ENCODE results near the gene SMYD1. TPM values are rescaled to one million over a fixed set of nuclear protein-coding genes. Genes with fewer than 3 reads are reported as not detected.

The SMYD1 gene
- total and polyA plus RNA-seq, 2 donors (not counting 3 experiments of a cell fraction or from before 2014, with no cell fraction given), result not detected

GRCh38 chr2:88160517-88160916, 92.9 kb downstream of the SMYD1 start:
- dilution Hi-C loops (cut with MboI; ENCODE audit: extremely low pct_ligation_motif_present, low sequenced_read_pairs), result no loop called here
- Histone ChIP-seq H3K27ac (ENCODE audit: insufficient read depth, low read depth, low read length) (no peak overlapping the region), H3K4me2 (ENCODE audit: insufficient read depth, low read length) (no peak overlapping the region), H4K20me1 (replicated peaks; ENCODE audit: control insufficient read depth, extremely low read depth, insufficient read depth, low read length) (no peaks in the 10 kb centered on the region), H3K9ac (replicated peaks; ENCODE audit: extremely low read depth, insufficient read depth, low read length) (no peak overlapping the region), H3K27me3 (ENCODE audit: control insufficient read depth in 2 of 2, insufficient read depth in 2 of 2, low read length in 2 of 2) (no peaks in the 10 kb centered on the region), H3K4me3 (replicated peaks in 1 of 3; ENCODE audit: insufficient read depth in 1 of 3, low read depth in 1 of 3, low read length in 3 of 3) (no peak overlapping the region), H3K79me2 (ENCODE audit: control insufficient read depth, insufficient read depth, low read length) (no peaks in the 10 kb centered on the region), H2AFZ (ENCODE audit: low read depth, low read length) (no peak overlapping the region), H3K4me1 (ENCODE audit: control insufficient read depth, extremely low read depth, insufficient read depth, low read length) (no peaks in the 10 kb centered on the region), H3K9me3 (replicated peaks; ENCODE audit: control insufficient read depth, insufficient read depth, low read length) (no peaks in the 10 kb centered on the region), H3K9me1 (replicated peaks; ENCODE audit: control insufficient read depth, extremely low read depth, insufficient read depth, low read length) (no peaks in the 10 kb centered on the region), H3K36me3 (ENCODE audit: control insufficient read depth in 2 of 2, extremely low read depth in 1 of 2, insufficient read depth in 2 of 2, low read length in 2 of 2) (no peaks in the 10 kb centered on the region)
- DNase-seq (ENCODE audit: low read depth, low spot score), result no peak
- intact Hi-C loops (cut with micrococcal nuclease), result loop anchor here (1.0 kb wide), 1 partner anchor 100 kb away; no protein-coding TSS in a partner anchor
- POLR2A ChIA-PET, result no interaction called here
- no TSS peak for BruUV-seq (replicated peaks)
- CTCF ChIA-PET, result interaction anchor here (0.6 to 4.2 kb wide), 19 partner anchors 8 to 162 kb away, joined by 3 to 215 read pairs (median 3); partner anchors contain the start of gene THNSL2
- FAIRE-seq, result no peak
- no peak for TF ChIP-seq POLR2AphosphoS5 (IDR thresholded peaks at IDR 0.05; ENCODE audit: insufficient read depth, low read depth, low read length)
- no peak for TF ChIP-seq POLR2A (IDR thresholded peaks at IDR 0.05; ENCODE audit: low read depth, low read length)

DNA sequence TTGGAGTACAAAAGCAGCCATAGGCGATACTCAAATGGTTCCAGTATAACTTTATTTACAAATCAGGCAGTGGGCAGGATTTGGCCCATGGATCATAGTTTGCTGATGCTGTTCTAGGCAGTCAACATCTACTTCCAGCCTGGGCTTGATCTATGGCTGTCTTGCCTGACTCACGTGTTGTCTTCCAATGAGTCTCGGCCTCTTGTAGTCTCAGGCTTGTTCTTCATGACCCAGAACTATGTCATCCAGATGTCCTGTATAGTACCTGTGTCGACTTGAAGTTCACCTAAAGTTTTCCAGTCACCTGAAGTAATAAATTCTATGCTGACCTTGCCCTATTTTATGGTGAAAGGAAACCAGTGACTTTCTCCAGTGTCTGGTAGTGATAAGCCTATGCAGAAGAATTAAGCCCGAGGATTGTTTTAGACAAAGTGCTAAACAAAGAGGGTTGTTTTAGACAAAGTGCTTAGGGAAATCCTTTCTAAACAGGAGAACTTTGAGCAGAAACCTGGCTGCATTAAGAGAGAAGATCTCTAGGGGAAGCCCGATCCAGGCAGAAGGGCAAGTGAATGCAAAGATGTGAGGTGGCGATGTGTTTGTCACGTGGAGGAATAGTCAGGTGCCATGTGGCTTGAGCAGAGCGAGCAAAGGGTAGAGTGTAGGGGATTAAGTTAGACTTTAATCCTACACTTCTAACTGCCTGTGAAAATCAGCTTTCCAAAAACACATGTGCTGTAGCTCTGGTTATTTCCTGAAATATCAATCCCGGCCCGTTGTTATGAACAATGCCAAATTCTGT, 94.0 kb downstream of the SMYD1 start:
- Histone ChIP-seq H3K27ac (ENCODE audit: insufficient read depth, low read depth, low read length) (no peak overlapping the region), H2AFZ (ENCODE audit: low read depth, low read length) (no peak overlapping the region), H3K9ac (replicated peaks; ENCODE audit: extremely low read depth, insufficient read depth, low read length) (no peak overlapping the region), H3K9me1 (replicated peaks; ENCODE audit: control insufficient read depth, extremely low read depth, insufficient read depth, low read length) (no peaks in the 10 kb centered on the region), H4K20me1 (replicated peaks; ENCODE audit: control insufficient read depth, extremely low read depth, insufficient read depth, low read length) (no peaks in the 10 kb centered on the region), H3K4me3 (replicated peaks in 1 of 3; ENCODE audit: insufficient read depth in 1 of 3, low read depth in 1 of 3, low read length in 3 of 3) (no peak overlapping the region), H3K27me3 (ENCODE audit: control insufficient read depth in 2 of 2, insufficient read depth in 2 of 2, low read length in 2 of 2) (no peaks in the 10 kb centered on the region), H3K36me3 (ENCODE audit: control insufficient read depth in 2 of 2, extremely low read depth in 1 of 2, insufficient read depth in 2 of 2, low read length in 2 of 2) (no peaks in the 10 kb centered on the region), H3K9me3 (replicated peaks; ENCODE audit: control insufficient read depth, insufficient read depth, low read length) (no peaks in the 10 kb centered on the region), H3K79me2 (ENCODE audit: control insufficient read depth, insufficient read depth, low read length) (no peaks in the 10 kb centered on the region), H3K4me2 (ENCODE audit: insufficient read depth, low read length) (no peak overlapping the region), H3K4me1 (ENCODE audit: control insufficient read depth, extremely low read depth, insufficient read depth, low read length) (no peaks in the 10 kb centered on the region)
- ChIA-PET POLR2A (no interaction called here), CTCF (interaction anchor here (0.8 to 4.2 kb wide), 3 partner anchors 41 to 102 kb away, joined by 3 to 215 read pairs (median 21); no protein-coding TSS in a partner anchor)
- no peak for DNase-seq (ENCODE audit: low read depth, low spot score)
- intact Hi-C loops (cut with micrococcal nuclease), result no loop called here
- BruUV-seq (replicated peaks), result no TSS peak
- FAIRE-seq, result no peak
- dilution Hi-C loops (cut with MboI; ENCODE audit: extremely low pct_ligation_motif_present, low sequenced_read_pairs), result no loop called here
- TF ChIP-seq EZH2 (IDR thresholded peaks at IDR 0.05; ENCODE audit: borderline replicate concordance, low read depth, low read length, severe bottlenecking) (no peak), POLR2A (IDR thresholded peaks at IDR 0.05; ENCODE audit: low read depth, low read length) (no peak), FOS (IDR thresholded peaks at IDR 0.05; ENCODE audit: borderline replicate concordance, insufficient read depth, low read length) (no peak), CTCF (IDR thresholded peaks at IDR 0.05; ENCODE audit: extremely low read depth in 1 of 2, insufficient read depth in 1 of 2, low read depth in 1 of 2, low read length in 2 of 2) (no peak), GATA2 (IDR thresholded peaks at IDR 0.05; ENCODE audit: insufficient read depth, insufficient read length, low read depth, low read length) (no peak), JUN (IDR thresholded peaks at IDR 0.05; ENCODE audit: borderline replicate concordance, insufficient read depth, insufficient read length, low read depth) (no peak), MYC (IDR thresholded peaks at IDR 0.05; ENCODE audit: low read depth, low read length) (no peak), POLR2AphosphoS5 (IDR thresholded peaks at IDR 0.05; ENCODE audit: insufficient read depth, low read depth, low read length) (no peak)
- TF ChIP-seq, protein P1, sequence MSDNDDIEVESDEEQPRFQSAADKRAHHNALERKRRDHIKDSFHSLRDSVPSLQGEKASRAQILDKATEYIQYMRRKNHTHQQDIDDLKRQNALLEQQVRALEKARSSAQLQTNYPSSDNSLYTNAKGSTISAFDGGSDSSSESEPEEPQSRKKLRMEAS (IDR thresholded peaks at IDR 0.05; ENCODE audit: insufficient read depth, insufficient read length), result no peak
